Peyer's patch (tissue), 4 donors: ENCODE results near the gene AK5. TPM values are rescaled to one million over a fixed set of nuclear protein-coding genes. Genes with fewer than 3 reads are reported as not detected.

Experiments
- DNase-seq, 3 donors: peaks; one replicate each; pipeline ENCODE4 v3.0.0-alpha.2; 2017 to 2019
- H3K27ac ChIP-seq, 4 donors: fragments of 200-600 bp; sonication (generic); one replicate each; pipeline ENCODE4 v1.5.1; 2016 to 2019
- H3K27me3 ChIP-seq, 2 donors: fragments of 200-600 bp; sonication (generic); one replicate each; pipeline ENCODE4 v1.5.1; 2019
- H3K36me3 ChIP-seq, 3 donors: fragments of 200-600 bp; sonication (generic); one replicate each; pipeline ENCODE4 v1.5.1; 2016 to 2019
- H3K4me1 ChIP-seq, 4 donors: fragments of 200-600 bp; sonication (generic); one replicate each; pipeline ENCODE4 v1.5.1; 2016 to 2019
- H3K4me3 ChIP-seq, 4 donors: fragments of 200-600 bp; sonication (generic); 1 replicate in 3 of 4; 2 replicates in 1 of 4; pipeline ENCODE4 v1.5.1; 2016 to 2019; ENCODE audit warnings: mild to moderate bottlenecking in 1 of 4
- H3K9me3 ChIP-seq, 4 donors: fragments of 200-600 bp; sonication (generic); one replicate each; pipeline ENCODE4 v1.5.1; 2016 to 2019; ENCODE audit warnings: mild to moderate bottlenecking in 1 of 4
- POLR2A ChIP-seq, 2 donors: fragments of 450-650 bp; IDR thresholded peaks; one replicate each; pipeline ENCODE4 v1.5.1; 2017; ENCODE audit warnings: antibody characterized with exemption in 2 of 2, mild to moderate bottlenecking in 2 of 2, moderate library complexity in 2 of 2
- total RNA-seq, 4 donors: library from RNA; depleted of rRNA; stranded (reverse); fragments of >200 nt; gene quantifications; one replicate each; pipeline ENCODE4 v1.1.0, GENCODE V29; 2016
- TF ChIP-seq, protein P1 (sequence below), 6 experiments: fragments of 450-650 bp in 4 of 6; fragments of 200-600 bp in 2 of 6; sonication (generic) in 1 of 6; IDR thresholded peaks; one replicate each; pipeline ENCODE4 v1.5.1; 2017 to 2019; ENCODE audit warnings: antibody characterized with exemption in 6 of 6, mild to moderate bottlenecking in 3 of 6, moderate library complexity in 1 of 6

Gene AK5
- total RNA-seq, 4 donors from 2014 or later, result 5.3 to 12.4 TPM; not detected in 2

- DNase-seq, result no peak
- Histone ChIP-seq H3K9me3 (no peaks in the 10 kb centered on the region), H3K36me3 (no peaks in the 10 kb centered on the region), H3K4me3 (no peak overlapping the region), H3K27me3 (no peaks in the 10 kb centered on the region), H3K4me1 (no peaks in the 10 kb centered on the region), H3K27ac (no peak overlapping the region)
- TF ChIP-seq, protein P1, sequence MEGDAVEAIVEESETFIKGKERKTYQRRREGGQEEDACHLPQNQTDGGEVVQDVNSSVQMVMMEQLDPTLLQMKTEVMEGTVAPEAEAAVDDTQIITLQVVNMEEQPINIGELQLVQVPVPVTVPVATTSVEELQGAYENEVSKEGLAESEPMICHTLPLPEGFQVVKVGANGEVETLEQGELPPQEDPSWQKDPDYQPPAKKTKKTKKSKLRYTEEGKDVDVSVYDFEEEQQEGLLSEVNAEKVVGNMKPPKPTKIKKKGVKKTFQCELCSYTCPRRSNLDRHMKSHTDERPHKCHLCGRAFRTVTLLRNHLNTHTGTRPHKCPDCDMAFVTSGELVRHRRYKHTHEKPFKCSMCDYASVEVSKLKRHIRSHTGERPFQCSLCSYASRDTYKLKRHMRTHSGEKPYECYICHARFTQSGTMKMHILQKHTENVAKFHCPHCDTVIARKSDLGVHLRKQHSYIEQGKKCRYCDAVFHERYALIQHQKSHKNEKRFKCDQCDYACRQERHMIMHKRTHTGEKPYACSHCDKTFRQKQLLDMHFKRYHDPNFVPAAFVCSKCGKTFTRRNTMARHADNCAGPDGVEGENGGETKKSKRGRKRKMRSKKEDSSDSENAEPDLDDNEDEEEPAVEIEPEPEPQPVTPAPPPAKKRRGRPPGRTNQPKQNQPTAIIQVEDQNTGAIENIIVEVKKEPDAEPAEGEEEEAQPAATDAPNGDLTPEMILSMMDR (IDR thresholded peaks at IDR 0.05), result no peak
- TF ChIP-seq POLR2A (IDR thresholded peaks at IDR 0.05), result no peak
Measured at GRCh38 chr1:77548285-77548684, 266.5 kb downstream of the AK5 start.

- H3K4me3 ChIP-seq, result no peak overlapping the region
- H3K36me3 ChIP-seq, result no peaks in the 10 kb centered on the region
- no peaks in the 10 kb centered on the region for H3K27me3 ChIP-seq
- H3K9me3 ChIP-seq, result no peaks in the 10 kb centered on the region
- DNase-seq, result no peak
- H3K27ac ChIP-seq, result no peak overlapping the region
- H3K4me1 ChIP-seq, result no peaks in the 10 kb centered on the region
- TF ChIP-seq, protein P1 (IDR thresholded peaks at IDR 0.05), result no peak
Measured at GRCh38 chr1:77550135-77550534, 268.3 kb downstream of the AK5 start.

DNA sequence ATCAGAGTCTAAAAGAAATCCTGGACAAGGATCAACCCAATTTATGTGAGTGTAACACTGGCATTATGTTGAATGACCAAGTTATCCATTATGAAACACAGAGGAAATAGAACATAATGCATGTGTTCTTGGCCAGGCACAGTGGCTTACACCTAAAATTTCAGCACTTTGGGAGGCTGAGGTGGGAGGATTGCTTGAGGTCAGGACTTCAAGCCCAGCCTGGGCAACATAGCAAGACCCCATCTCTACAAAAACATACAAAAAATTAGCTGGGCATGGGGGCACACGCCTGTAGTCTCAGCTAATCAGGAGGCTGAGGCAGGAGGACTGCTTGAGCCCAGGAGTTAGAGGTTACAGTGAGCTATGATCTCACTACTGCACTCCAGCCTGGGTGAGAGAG lies 270.8 kb downstream of the AK5 start:
- no peak for TF ChIP-seq POLR2A (IDR thresholded peaks at IDR 0.05)
- TF ChIP-seq, protein P1 (IDR thresholded peaks at IDR 0.05), result no peak
- no peak overlapping the region for H3K27ac ChIP-seq
- no peaks in the 10 kb centered on the region for H3K27me3 ChIP-seq
- no peaks in the 10 kb centered on the region for H3K9me3 ChIP-seq
- H3K4me1 ChIP-seq, result no peaks in the 10 kb centered on the region
- no peak overlapping the region for H3K4me3 ChIP-seq
- DNase-seq, result no peak
- H3K36me3 ChIP-seq, result no peaks in the 10 kb centered on the region

- no peak for TF ChIP-seq POLR2A (IDR thresholded peaks at IDR 0.05)
- TF ChIP-seq, protein P1 (IDR thresholded peaks at IDR 0.05), result no peak
- no peaks in the 10 kb centered on the region for H3K4me1 ChIP-seq
- H3K27ac ChIP-seq, result no peak overlapping the region
- no peaks in the 10 kb centered on the region for H3K9me3 ChIP-seq
- no peak overlapping the region for H3K4me3 ChIP-seq
- no peaks in the 10 kb centered on the region for H3K27me3 ChIP-seq
- H3K36me3 ChIP-seq, result no peaks in the 10 kb centered on the region
- DNase-seq, result no peak
Measured at GRCh38 chr1:77553568-77554291, 271.9 kb downstream of the AK5 start.

GRCh38 chr1:77556045-77556444 lies 274.2 kb downstream of the AK5 start:
- no peak overlapping the region for H3K4me3 ChIP-seq
- no peak overlapping the region for H3K27ac ChIP-seq
- no peak for DNase-seq
- TF ChIP-seq POLR2A (IDR thresholded peaks at IDR 0.05), result no peak
- TF ChIP-seq, protein P1 (IDR thresholded peaks at IDR 0.05), result no peak
- no peaks in the 10 kb centered on the region for H3K9me3 ChIP-seq
- no peaks in the 10 kb centered on the region for H3K4me1 ChIP-seq
- peaks cover 0 to 7% (median 0%) of the 10 kb centered on the region in 3 donors for H3K36me3 ChIP-seq
- no peaks in the 10 kb centered on the region for H3K27me3 ChIP-seq
